Small intestine (tissue), 7 donors: ENCODE results near the gene CEP70. TPM values are rescaled to one million over a fixed set of nuclear protein-coding genes. Genes with fewer than 3 reads are reported as not detected.
A peak's percentile ranks its signal among the peaks of the same experiment; 100 is the strongest.

Experiments
- DNase-seq, 2 donors: peaks; one replicate each; pipeline versions ENCODE4 v3.0.0 to v3.0.0-alpha.2; 2013
- FAIRE-seq: peaks from 2 replicates; lab custom pipeline; 2012; peaks lifted over from hg19 to GRCh38; lab: Jason Lieb, UNC
- H3K27ac ChIP-seq, 3 donors: one replicate each; pipeline ENCODE4 v1.5.1; 2013; ENCODE audit warnings: low read length in 2 of 3, mild to moderate bottlenecking in 2 of 3, control low read depth in 1 of 3, inconsistent platforms in 1 of 3, low read depth in 1 of 3, moderate library complexity in 1 of 3
- H3K27me3 ChIP-seq, 3 donors: one replicate each; pipeline ENCODE4 v1.6.1; 2013; ENCODE audit warnings: low read length in 3 of 3, inconsistent platforms in 1 of 3; ENCODE audit not compliant: control insufficient read depth in 3 of 3, insufficient read depth in 3 of 3
- H3K36me3 ChIP-seq, 3 donors: one replicate each; pipeline ENCODE4 v1.6.1; 2013; ENCODE audit warnings: low read length in 3 of 3, inconsistent platforms in 1 of 3, low read depth in 1 of 3, mild to moderate bottlenecking in 1 of 3, moderate library complexity in 1 of 3; ENCODE audit not compliant: control insufficient read depth in 3 of 3, insufficient read depth in 2 of 3
- H3K4me1 ChIP-seq, 3 donors: one replicate each; pipeline ENCODE4 v1.6.1; 2013; ENCODE audit warnings: low read length in 2 of 3, inconsistent platforms in 1 of 3, low read depth in 1 of 3, mild to moderate bottlenecking in 1 of 3, moderate library complexity in 1 of 3; ENCODE audit not compliant: control insufficient read depth in 3 of 3, insufficient read depth in 2 of 3
- H3K4me3 ChIP-seq, 3 donors: one replicate each; pipeline ENCODE4 v1.5.1; 2013; ENCODE audit warnings: low read length in 3 of 3, control low read depth in 1 of 3, inconsistent platforms in 1 of 3, low read depth in 1 of 3, mild to moderate bottlenecking in 1 of 3, moderate library complexity in 1 of 3
- H3K9me3 ChIP-seq, 2 donors: one replicate each; pipeline ENCODE4 v1.6.1; 2013; ENCODE audit warnings: low read depth in 1 of 2, low read length in 1 of 2; ENCODE audit not compliant: control insufficient read depth in 2 of 2, insufficient read depth in 1 of 2
- WGBS, 3 donors: extraction: QIAGEN DNeasy Blood & Tissue Kit; methylation state at CpG; one replicate each; pipeline ENCODE4 v1.1.7; 2013; 5-methylcytosine and 5-hydroxymethylcytosine counted together
- polyA plus RNA-seq, 4 donors: library from polyadenylated mRNA; stranded (reverse) in 3 of 4; unstranded in 1 of 4; fragments of 200-250 nt in 3 of 4; fragments of 120-200 nt in 1 of 4; gene quantifications; one replicate each; pipeline versions ENCODE4 v1.2.1 to v1.2.3, GENCODE V29; 2013
- donor health status: healthy with polysubstance abuse.
- donor health status: control.
- donor health status: control.
- donor health status: Bipolar disorder and iron deficiency.
- donor health status: healthy.

CEP70 gene
- polyA plus RNA-seq, 4 donors: 15.2 to 23.5 (median 20.4) TPM

- 70 to 81% (median 73%) methylated on average over 5 of the region's 5 CpGs for WGBS, 3 donors
- no peak for FAIRE-seq
Observed at GRCh38 chr3:138461246-138461645, 132.8 kb downstream of the CEP70 start.

GRCh38 chr3:138460536-138461205 lies 133.4 kb downstream of the CEP70 start:
- no peak overlapping the region for H3K27ac ChIP-seq
- peaks cover 0 to 9% (median 0%) of the 10 kb centered on the region in 3 donors for H3K4me1 ChIP-seq
- 77 to 85% (median 80%) methylated on average over 8 of the region's 8 CpGs for WGBS, 3 donors
- peaks cover 0 to 2% (median 0%) of the 10 kb centered on the region in 3 donors for H3K36me3 ChIP-seq
- no peaks in the 10 kb centered on the region for H3K27me3 ChIP-seq
- DNase-seq (no peak), FAIRE-seq (no peak)
- peaks cover 0 to 6% of the 10 kb centered on the region in 2 donors for H3K9me3 ChIP-seq
- H3K4me3 ChIP-seq: no peak overlapping the region

More at GRCh38 chr3:138461246-138461645, 132.8 kb downstream of the CEP70 start:
- H3K4me3 ChIP-seq: no peak overlapping the region
- H3K27me3 ChIP-seq: no peaks in the 10 kb centered on the region
- no peak overlapping the region for H3K27ac ChIP-seq
- peaks cover 0 to 9% (median 0%) of the 10 kb centered on the region in 3 donors for H3K4me1 ChIP-seq
- peaks cover 0 to 2% (median 0%) of the 10 kb centered on the region in 3 donors for H3K36me3 ChIP-seq
- DNase-seq: no peak
- H3K9me3 ChIP-seq: peaks cover 0 to 6% of the 10 kb centered on the region in 2 donors

- WGBS, 3 donors: 81 to 84% (median 81%) methylated on average over 14 to 15 of the region's 15 CpGs
- no peaks in the 10 kb centered on the region for H3K27me3 ChIP-seq
- peaks cover 0 to 6% of the 10 kb centered on the region in 2 donors for H3K9me3 ChIP-seq
- H3K36me3 ChIP-seq: peaks cover 0 to 2% (median 0%) of the 10 kb centered on the region in 3 donors
- H3K4me1 ChIP-seq: peaks cover 0 to 9% (median 0%) of the 10 kb centered on the region in 3 donors
- H3K27ac ChIP-seq: no peak overlapping the region
- FAIRE-seq: no peak
- H3K4me3 ChIP-seq: no peak overlapping the region
- peak in 1 of 2 donors; percentile 33 for DNase-seq
Observed at GRCh38 chr3:138459619-138460535, 134.2 kb downstream of the CEP70 start.

GRCh38 chr3:138458774-138459499 lies 135.1 kb downstream of the CEP70 start:
- H3K9me3 ChIP-seq: peaks cover 0 to 6% of the 10 kb centered on the region in 2 donors
- H3K27ac ChIP-seq: no peak overlapping the region
- no peaks in the 10 kb centered on the region for H3K27me3 ChIP-seq
- peaks cover 0 to 2% (median 0%) of the 10 kb centered on the region in 3 donors for H3K36me3 ChIP-seq
- no peak for FAIRE-seq
- peaks cover 0 to 9% (median 0%) of the 10 kb centered on the region in 3 donors for H3K4me1 ChIP-seq
- 74 to 87% (median 81%) methylated on average over 9 of the region's 9 CpGs for WGBS, 3 donors
- DNase-seq: no peak
- no peak overlapping the region for H3K4me3 ChIP-seq

- WGBS, 3 donors: 81 to 85% (median 81%) methylated on average over 11 of the region's 11 CpGs
- no peak overlapping the region for H3K27ac ChIP-seq
- H3K9me3 ChIP-seq: peaks cover 0 to 6% of the 10 kb centered on the region in 2 donors
- peaks cover 0 to 9% (median 0%) of the 10 kb centered on the region in 3 donors for H3K4me1 ChIP-seq
- peaks cover 0 to 2% (median 0%) of the 10 kb centered on the region in 3 donors for H3K36me3 ChIP-seq
- no peak overlapping the region for H3K4me3 ChIP-seq
- DNase-seq (no peak), FAIRE-seq (no peak)
- no peaks in the 10 kb centered on the region for H3K27me3 ChIP-seq
Observed at GRCh38 chr3:138457863-138458735, 136.0 kb downstream of the CEP70 start.

GRCh38 chr3:138456961-138457862 lies 136.8 kb downstream of the CEP70 start:
- no peak overlapping the region for H3K4me3 ChIP-seq
- FAIRE-seq (no peak), DNase-seq (no peak)
- peaks cover 0 to 6% of the 10 kb centered on the region in 2 donors for H3K9me3 ChIP-seq
- H3K4me1 ChIP-seq: peaks cover 0 to 9% (median 0%) of the 10 kb centered on the region in 3 donors
- H3K27me3 ChIP-seq: no peaks in the 10 kb centered on the region
- 80 to 90% (median 88%) methylated on average over 13 of the region's 13 CpGs for WGBS, 3 donors
- H3K27ac ChIP-seq: no peak overlapping the region
- H3K36me3 ChIP-seq: peaks cover 0 to 2% (median 0%) of the 10 kb centered on the region in 3 donors
